Activated CD4-positive, CD25-positive, alpha-beta regulatory T cell treated with anti-CD3 and anti-CD28 coated beads, Interleukin-2, amount 50 U/mL, for 72 hours (primary cell): Measurements from ENCODE around the gene TM9SF3.

ENCODE experiments used
- DNase-seq: peaks from one replicate; pipeline ENCODE4 v3.0.0; 2021

The TM9SF3 gene

DNA sequence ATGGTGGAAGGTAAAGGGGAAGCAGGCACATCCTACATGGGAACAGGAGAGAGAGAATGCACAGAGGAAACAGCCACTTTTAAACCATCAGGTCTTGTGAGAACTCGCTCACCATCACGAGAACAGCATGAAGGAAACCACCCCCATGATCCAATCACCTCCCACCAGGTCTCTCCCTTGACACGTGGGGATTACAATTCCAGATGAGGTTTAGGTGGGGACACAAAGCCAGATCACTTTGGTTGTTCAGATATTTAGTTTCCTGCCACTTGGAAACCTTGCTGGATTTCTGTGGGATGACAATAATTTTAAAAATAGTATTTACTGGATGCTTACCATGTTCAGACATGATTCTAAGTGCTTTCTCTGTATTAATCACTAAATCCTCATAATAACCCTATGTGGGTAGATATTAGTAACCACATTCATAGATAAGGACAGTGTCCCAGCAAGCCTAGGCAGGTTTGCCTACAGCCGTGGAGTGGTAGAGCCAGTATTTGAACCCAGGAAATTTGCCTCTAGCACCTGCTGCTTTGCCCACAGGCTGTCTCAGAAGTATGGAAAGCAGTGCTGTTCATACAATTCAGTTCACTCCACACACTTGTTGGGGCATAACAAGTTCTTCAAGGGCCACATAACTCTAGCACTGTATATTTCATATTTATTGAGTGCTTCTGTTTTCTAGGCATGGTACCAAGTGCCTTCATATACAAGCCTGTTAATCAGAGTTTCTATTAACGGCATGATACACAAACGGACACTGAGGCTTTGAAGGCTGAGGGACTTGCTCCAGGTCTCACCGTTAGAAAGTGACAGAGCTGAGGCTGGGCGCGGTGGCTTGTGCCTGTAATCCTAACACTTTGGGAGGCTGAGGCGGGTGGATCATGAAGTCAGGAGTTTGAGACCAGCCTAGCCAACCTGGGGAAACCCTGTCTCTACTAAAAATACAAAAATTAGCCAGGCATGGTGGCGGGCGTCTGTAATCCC lies 81.4 kb downstream of the TM9SF3 start:
- DNase-seq = no peak

GRCh38 chr10:96502561-96503282 lies 84.1 kb downstream of the TM9SF3 start:
- no peak for DNase-seq

DNA sequence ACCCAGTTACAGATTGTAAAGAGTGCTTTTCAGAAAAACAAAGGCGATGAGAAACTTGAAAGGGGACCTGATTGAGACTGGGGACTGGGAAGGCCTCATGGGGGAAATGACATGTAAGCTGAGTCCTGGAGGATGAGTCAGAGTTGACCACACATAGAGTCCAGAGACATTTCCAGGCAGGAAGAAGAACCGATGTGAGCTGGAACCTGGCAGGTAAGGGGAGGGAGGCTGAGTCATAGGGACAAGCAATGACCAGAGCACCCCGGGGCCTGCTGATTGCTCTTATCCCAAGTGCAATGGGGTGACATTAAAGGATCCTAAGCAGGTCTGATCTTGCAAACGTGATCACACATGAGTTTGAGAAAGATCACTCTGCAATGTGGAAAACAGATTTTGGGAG lies 84.8 kb downstream of the TM9SF3 start:
- no peak for DNase-seq

- DNase-seq = no peak
Measured at GRCh38 chr10:96500519-96500918, 86.3 kb downstream of the TM9SF3 start.

DNA sequence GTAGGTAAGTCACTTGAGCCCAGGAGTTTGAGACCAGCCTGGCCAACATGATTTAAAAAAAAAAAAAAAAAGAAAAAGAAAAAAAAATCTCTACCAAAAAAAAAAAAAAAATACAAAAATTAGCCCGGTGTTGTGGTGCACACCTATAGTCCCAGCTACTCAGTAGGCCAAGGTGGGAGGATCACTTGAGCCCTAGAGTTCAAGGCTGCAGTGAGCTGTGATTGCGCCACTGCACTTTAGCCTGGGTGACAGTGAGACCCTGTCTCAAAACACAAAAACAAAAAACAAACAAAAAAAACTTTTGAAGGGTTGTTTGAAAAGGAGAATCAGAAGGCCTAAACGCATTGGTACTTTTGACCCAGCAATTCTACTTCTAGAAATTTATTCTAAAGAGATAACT lies 86.8 kb downstream of the TM9SF3 start:
- no peak for DNase-seq

GRCh38 chr10:96497391-96497790 lies 89.4 kb downstream of the TM9SF3 start:
- DNase-seq = no peak

DNA sequence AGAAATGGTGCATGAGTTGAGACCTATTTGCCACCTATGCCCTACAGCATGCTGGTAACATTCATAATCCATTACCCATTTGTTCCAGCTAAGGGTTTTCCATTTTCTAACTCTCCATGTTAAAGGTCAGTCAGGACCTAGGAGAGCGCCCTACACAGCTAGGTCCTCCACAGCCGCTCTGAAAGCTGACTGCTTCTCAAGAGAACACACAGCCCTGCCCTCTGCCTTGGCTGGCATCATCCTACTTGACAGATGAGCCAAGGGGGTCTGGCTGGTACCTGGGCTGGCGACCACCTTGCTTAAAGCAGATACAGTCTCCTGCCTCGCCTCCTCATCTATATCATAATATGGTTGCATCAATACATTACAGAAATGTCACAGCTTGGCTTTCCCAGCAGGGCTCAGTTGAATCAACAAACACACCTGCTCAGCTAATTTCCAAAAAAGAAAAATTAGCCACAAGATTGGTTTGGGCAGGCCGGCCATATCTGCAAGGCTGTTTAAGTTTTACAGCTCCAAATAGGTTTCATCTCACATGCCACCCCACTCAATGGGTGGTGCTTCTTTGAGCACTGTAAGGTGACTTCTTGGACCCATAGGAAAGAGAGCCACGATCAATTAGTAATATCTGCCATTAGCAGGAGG lies 90.4 kb downstream of the TM9SF3 start:
- no peak for DNase-seq

DNA sequence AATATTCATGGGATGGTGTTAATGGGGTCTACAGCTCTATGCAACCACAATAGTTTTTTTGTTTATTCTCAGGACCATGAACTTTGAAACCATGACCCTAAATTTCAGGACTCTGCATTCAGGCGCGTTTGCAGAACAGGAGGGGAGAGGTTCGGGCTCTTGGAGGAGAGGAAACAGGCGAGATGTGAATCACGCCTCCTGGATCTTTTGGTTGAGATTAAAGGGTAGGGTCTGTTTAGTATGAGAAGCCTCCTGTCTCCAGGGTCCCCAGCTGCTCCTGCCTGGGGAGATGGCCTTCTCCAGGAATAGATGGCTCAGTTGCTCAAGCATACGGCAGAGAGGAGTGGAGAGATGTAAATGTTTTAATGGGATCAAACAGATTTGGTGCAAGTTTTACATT lies 91.3 kb downstream of the TM9SF3 start:
- DNase-seq = no peak

DNA sequence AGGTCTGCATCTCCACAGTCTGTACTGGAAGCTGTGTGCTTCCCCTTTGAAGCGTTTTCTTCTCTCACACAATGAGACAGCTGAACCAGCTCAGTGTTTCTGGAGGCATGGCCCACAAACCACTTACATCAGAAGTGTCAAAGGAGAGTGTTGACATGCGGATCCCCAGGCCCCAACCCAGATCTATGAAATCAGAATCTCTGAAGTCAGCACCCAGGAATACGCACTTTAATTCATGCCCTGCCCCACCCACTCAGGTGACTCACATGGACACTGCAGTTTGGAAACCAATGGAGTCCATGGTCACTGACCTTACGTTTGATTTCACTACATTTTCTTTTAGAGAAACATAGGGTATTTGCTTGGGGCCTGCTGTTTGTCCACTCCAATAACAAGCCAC lies 92.1 kb downstream of the TM9SF3 start:
- no peak for DNase-seq

- DNase-seq = no peak
Measured at GRCh38 chr10:96493871-96494525, 92.8 kb downstream of the TM9SF3 start.

- DNase-seq = no peak
Measured at GRCh38 chr10:96493254-96493653, 93.6 kb downstream of the TM9SF3 start.

- no peak for DNase-seq
Measured at GRCh38 chr10:96491303-96491702, 95.5 kb downstream of the TM9SF3 start.

GRCh38 chr10:96488161-96488935 lies 98.5 kb downstream of the TM9SF3 start:
- DNase-seq = no peak

DNA sequence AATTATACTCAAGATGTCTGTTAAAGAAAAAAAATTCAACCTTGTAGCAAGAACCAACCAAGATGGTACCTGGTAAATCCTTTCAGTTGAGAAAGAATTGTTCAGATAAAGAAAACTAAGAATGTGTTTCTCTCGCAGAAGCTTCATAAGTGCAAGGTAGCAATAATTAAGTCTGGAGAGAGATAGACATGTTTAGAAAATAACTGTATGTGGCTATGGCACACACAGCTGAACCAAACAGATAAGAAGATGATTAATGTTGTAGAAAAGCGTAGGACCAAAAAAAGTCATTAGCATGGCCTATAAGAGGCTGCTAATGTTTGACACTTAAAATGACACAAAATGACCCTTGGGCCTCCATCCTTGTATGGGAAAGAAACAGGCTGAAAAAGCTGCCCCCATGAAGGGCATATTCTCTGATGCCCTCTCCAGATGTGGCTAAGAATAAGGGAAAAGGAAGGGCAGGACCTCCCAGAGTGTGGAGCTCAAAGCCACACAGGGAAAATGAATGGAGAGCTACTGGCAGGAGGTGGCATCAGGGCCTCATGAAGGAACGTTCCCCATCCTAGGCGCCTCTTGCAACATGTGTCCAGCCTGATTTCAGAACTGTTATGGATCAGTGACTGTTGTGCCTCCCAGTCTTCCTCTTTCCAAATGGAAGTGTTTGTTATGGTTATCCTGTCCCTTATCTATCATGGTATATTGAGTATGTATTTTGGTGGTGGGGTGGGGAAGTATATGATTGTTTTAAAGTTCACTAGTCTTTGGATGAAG lies 103.8 kb downstream of the TM9SF3 start:
- DNase-seq = no peak

- no peak for DNase-seq
Measured at GRCh38 chr10:96478355-96478754, 108.5 kb downstream of the TM9SF3 start.

DNA sequence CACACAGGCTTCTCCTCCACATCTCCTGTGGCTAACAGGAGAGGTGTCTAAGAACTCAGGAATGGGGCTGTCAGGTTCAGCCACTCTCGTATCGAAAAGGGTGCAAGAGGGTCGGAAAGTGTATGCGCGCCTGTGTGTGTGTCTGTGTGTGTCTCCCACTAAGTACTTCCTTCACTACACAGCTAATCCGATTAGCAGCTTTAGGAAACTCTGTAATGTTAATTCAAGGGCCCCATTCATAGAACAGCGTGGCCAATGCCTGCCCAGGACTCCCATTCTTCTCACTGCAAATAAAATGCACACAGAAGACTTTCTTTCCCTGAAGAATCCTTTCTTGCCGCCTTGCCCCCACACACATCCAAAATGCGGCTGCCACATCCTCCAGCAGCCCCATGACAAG lies 112.9 kb downstream of the TM9SF3 start:
- no peak for DNase-seq

- no peak for DNase-seq
Measured at GRCh38 chr10:96470116-96470743, 116.6 kb downstream of the TM9SF3 start.

- DNase-seq = no peak
Measured at GRCh38 chr10:96468845-96469244, 118.0 kb downstream of the TM9SF3 start.
